Erythroblast (primary cell): ENCODE data around the gene IPO11.

Experiments used
- DNase-seq, 2 experiments: peaks; one replicate each; lab custom pipeline; 2025; lab: John Stamatoyannopoulos, UW
- GATA1 ChIP-seq: IDR thresholded peaks from 2 replicates; pipeline ENCODE4 v1.6.1; 2011; ENCODE audit warnings: low read depth, mild to moderate bottlenecking, control low read depth, low read length, moderate library complexity
- POLR2A ChIP-seq: IDR thresholded peaks from 2 replicates; pipeline ENCODE4 v1.6.1; 2011; ENCODE audit warnings: mild to moderate bottlenecking, low read length

The IPO11 gene

GRCh38 chr5:62596691-62597090 is 184.1 kb downstream of the IPO11 start:
- no peak for DNase-seq

GRCh38 chr5:62597314-62597713 is 184.8 kb downstream of the IPO11 start:
- no peak for TF ChIP-seq GATA1
- no peak for TF ChIP-seq POLR2A
- DNase-seq = no peak

More at GRCh38 chr5:62596691-62597090, 184.1 kb downstream of the IPO11 start:
- TF ChIP-seq GATA1 (no peak), POLR2A (no peak)

DNA sequence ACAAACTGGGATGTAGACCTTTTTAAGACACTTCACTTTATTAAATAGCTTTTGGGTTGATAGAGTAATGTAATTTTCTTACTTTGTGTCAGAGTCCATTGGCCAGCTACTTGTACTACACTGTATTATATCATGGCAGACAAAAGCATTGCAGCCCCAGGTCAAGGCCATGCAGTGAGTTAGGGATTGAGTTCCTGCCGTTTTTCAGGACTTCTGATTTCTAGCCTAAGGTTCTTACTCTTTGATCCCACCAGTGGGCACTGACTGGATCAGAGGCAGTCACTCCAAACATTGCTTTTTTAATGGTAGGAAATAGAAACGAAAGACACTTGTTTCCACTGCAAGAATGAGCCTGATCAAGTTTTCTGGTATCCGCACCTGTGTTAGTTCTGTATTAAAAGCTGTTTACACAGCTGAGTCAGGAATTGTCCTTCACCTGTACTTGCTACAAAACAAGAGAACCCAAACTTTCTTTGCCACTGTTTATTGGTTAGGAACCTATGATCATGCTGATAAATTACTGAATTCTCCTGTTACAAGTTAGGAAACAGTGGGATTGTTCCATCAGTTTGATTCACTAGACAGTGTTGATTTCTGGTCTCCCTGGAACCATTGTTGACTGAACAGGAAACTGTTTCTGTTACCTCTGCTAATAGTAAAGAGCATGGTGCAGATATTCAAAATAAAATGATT is 188.1 kb downstream of the IPO11 start:
- no peak for TF ChIP-seq GATA1
- no peak for TF ChIP-seq POLR2A

DNA sequence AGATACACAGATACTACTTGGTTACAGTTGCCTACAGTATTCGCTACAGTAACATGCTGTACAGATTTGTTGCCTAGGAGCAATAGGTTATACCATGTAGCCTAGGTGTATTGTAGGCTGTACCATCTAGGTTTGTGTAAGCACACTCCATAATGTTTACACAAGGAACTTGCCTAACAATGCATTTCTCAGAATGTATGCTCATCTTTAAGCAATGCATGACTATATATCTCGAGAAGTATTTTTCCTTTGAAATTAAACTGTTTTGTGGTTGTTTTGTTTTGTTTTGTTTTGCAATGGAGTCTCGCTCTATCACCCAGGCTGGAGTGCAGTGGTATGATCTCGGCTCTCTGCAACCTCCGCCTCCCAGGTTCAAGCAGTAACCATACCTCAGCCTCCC is 191.4 kb downstream of the IPO11 start:
- no peak for TF ChIP-seq GATA1
- TF ChIP-seq POLR2A = no peak
- no peak for DNase-seq

More for the DNA sequence above, 188.1 kb downstream of the IPO11 start:
- DNase-seq = no peak

- no peak for DNase-seq
- TF ChIP-seq POLR2A (no peak), GATA1 (no peak)
These were observed 193.1 kb downstream of the IPO11 start for GRCh38 chr5:62605638-62606037.

DNA sequence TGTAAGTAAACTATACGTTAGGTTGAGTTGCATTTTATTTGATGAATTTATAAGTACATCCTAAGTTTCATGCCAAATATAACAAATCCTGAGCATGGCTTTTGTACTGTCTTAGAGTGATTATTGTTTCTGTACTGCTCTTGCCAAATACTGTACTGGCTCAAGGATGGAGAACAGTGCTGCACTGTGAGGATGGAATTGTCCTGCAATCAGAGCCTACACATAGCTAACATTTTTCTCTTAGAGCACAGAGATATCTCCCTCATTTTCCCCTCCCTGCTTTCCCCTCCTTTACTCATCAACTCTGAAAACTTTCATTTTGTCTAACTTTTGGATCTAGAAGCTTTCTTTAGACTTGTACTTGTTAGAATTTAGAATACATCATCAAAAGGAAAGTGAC is 194.3 kb downstream of the IPO11 start:
- no peak for DNase-seq
- no peak for TF ChIP-seq POLR2A
- no peak for TF ChIP-seq GATA1

- TF ChIP-seq POLR2A = no peak
- no peak for TF ChIP-seq GATA1
- no peak for DNase-seq
These were observed 195.1 kb downstream of the IPO11 start for GRCh38 chr5:62607615-62608014.

GRCh38 chr5:62608529-62609511 is 196.3 kb downstream of the IPO11 start:
- no peak for DNase-seq
- no peak for TF ChIP-seq GATA1
- TF ChIP-seq POLR2A = no peak

DNA sequence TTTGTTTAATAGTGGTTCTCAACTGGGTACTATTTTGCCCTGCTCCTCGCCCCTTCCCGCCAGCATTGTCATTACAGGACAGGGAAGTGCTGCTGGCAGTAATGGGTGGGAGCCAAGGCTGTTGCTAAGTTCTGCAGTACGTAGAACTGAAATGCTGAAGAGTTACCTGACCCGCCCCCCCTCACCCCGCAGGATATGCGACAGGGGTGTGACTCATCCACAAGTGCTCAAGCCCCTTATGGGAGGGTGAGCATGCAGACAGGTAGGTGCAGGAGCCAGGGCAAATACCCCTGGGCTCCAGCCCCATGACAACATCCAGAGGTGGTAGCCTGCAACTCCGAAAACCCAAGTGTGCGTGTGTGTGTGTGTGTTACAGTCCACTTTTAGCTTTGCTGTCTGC is 201.8 kb downstream of the IPO11 start:
- no peak for TF ChIP-seq POLR2A
- no peak for TF ChIP-seq GATA1
- no peak for DNase-seq

DNA sequence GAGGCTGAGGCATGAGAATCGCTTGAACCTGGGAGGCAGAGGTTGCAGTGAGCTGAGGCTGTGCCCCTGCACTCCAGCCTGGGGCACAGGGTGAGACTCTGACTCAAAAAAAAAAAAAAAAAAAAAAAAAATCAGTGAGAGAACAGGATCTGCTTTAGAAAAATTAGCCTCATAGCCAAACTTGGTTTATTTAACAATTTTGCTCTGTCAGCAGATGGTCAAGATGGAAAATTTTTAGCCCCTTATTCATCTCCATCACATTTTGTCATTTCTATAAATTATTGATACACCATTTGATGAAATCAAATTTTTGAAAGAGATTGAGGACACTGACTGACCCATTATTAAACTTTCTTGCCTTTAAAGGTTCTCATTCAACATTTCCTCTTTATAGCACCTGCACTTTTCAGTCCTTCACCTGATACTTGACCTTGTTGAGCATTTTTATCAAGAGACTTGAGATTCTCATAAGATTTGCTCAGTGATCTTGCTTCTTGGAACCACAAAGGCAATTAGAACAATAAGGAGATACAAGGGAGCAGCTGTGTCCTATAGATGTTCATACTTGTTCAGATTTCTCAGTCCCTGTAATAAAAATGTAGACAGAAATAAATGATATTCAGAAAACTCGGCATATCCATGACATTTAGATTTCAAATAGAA is 204.2 kb downstream of the IPO11 start:
- DNase-seq = no peak
- TF ChIP-seq POLR2A = no peak
- no peak for TF ChIP-seq GATA1

DNA sequence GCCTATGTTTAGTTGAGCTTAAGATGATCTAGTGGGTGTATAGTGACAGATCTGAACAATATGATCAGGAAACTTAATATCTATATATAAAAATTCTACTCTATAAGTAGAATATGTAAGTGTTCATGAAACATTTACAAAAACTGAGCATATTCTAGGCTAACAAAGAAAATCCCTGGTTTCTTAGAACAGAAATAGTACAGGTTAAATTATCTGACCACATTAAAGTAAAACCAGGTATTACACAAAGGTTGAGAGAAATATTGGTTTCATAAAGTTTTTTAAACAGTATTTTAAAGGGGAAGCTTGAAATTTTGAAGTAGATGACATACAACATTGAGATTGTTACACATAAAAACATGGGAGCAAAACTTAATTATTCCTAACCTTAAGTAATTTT is 205.4 kb downstream of the IPO11 start:
- TF ChIP-seq POLR2A (no peak), GATA1 (no peak)
- DNase-seq = no peak

GRCh38 chr5:62620761-62621160 is 208.2 kb downstream of the IPO11 start:
- TF ChIP-seq GATA1 (no peak), POLR2A (no peak)
- DNase-seq = no peak

GRCh38 chr5:62621280-62621679 is 208.7 kb downstream of the IPO11 start:
- DNase-seq = no peak
- no peak for TF ChIP-seq GATA1
- TF ChIP-seq POLR2A = no peak
